VCaP (cell line): Measurements from ENCODE around the gene GLYATL3.

Source experiments
- H3K27ac ChIP-seq: fragments of 450-650 bp; 2 replicates; pipeline ENCODE4 v1.5.1; 2017
- CTCF ChIP-seq: fragments of 450-650 bp; conservative IDR thresholded peaks from 2 replicates; pipeline ENCODE4 v1.5.1; 2017; ENCODE audit warnings: mild to moderate bottlenecking, moderate library complexity

Gene GLYATL3

DNA sequence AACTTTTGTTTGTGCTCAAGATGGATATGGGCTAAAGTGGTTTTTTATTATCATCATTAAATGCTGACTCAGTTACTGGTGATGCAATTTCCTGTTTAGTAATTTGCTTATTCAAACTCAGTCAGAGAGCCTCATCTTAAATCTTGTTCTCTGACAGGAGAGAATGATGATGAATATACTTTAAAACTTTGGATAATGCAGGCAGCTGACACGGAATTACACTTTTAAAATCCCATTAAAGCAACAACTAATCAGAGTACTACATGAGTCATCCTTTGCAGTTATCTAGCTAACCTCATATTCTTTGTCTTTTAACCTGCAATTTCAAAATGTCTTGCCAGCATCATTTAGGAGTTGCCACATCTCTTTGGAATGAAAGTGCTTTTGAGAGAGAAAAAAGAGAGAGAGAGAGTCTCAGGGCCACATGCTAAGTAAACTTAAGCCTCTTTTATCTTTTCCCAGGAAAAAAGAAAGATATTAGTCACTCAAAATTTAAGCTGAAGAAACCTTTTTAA, 41.5 kb downstream of the GLYATL3 start:
- peak overlapping the region; percentile 59 for H3K27ac ChIP-seq
- TF ChIP-seq CTCF = no peak

DNA sequence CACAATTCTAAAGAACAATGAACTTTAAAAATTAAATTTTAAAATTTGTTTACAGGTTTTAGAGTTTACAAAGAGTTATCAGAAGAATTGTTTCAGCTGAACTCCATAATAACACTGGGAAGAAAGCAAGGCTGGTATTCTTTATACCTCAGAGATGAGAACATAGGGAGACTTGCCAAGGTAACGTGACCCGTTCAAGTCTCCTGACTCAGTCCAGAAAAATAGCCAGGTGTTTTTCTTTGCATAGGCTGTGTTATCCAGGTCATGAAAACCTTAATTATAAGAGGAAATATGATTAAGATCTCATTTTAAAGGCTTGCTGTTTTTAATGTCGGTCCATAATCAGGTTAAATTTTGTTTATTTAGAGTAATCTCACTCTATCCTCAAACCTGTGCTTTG, 42.2 kb downstream of the GLYATL3 start:
- TF ChIP-seq CTCF = no peak
- H3K27ac ChIP-seq = peak overlapping the region; percentile 59

GRCh38 chr6:49543087-49543858, 43.5 kb downstream of the GLYATL3 start:
- H3K27ac ChIP-seq = peak overlapping the region; percentile 59
- no peak for TF ChIP-seq CTCF

GRCh38 chr6:49546331-49546730, 46.6 kb downstream of the GLYATL3 start:
- no peak overlapping the region for H3K27ac ChIP-seq

GRCh38 chr6:49548613-49549304, 49.0 kb downstream of the GLYATL3 start:
- no peak for TF ChIP-seq CTCF
- H3K27ac ChIP-seq = no peak overlapping the region

More at GRCh38 chr6:49546331-49546730, 46.6 kb downstream of the GLYATL3 start:
- no peak for TF ChIP-seq CTCF

DNA sequence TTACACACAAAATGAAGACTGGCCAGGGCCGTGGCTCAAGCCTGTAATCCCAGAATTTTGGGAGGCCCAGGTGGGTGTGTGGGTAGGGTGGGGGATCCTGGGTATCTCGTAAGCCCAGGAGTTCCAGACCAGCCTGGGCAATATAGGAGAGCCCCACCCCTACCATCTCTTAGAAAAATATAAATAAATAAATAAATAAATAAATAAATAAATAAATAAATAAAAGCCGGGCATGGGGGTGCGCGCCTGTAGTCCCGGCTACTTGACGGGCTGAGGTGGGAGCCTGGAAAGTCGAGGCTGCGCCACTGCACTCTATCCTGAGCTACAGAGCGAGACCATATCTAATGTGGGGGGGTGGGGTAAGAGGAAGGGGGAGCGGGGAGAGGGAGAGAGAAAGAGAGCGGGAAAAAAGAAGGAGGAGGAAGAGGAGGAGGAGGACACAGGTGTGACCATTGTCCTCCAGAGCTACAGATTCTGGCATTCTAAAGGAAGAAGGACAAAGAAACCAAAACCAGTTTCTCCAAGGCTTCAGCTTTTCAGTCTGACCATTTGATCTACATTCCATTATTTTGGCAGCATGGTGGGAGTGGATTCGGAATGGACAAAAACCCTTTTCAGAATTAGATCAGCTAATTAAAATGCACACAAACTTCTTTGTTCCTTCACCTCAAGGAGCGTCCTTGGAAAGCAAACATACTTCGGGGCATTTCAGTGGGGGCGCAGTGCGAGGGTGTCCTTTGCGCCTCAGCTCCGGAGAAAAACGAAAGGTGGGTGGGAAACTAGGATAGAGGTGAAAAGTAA, 50.2 kb downstream of the GLYATL3 start:
- no peak for TF ChIP-seq CTCF
- H3K27ac ChIP-seq = no peak overlapping the region
